NCI-H1092 treated with DMSO at 0.1 percent for 48 hours (cell line): ENCODE measurements around the gene IQSEC1.

ENCODE experiments used
- DNase-seq: peaks from one replicate; lab custom pipeline; 2025; lab: John Stamatoyannopoulos, UW

The IQSEC1 gene

DNA sequence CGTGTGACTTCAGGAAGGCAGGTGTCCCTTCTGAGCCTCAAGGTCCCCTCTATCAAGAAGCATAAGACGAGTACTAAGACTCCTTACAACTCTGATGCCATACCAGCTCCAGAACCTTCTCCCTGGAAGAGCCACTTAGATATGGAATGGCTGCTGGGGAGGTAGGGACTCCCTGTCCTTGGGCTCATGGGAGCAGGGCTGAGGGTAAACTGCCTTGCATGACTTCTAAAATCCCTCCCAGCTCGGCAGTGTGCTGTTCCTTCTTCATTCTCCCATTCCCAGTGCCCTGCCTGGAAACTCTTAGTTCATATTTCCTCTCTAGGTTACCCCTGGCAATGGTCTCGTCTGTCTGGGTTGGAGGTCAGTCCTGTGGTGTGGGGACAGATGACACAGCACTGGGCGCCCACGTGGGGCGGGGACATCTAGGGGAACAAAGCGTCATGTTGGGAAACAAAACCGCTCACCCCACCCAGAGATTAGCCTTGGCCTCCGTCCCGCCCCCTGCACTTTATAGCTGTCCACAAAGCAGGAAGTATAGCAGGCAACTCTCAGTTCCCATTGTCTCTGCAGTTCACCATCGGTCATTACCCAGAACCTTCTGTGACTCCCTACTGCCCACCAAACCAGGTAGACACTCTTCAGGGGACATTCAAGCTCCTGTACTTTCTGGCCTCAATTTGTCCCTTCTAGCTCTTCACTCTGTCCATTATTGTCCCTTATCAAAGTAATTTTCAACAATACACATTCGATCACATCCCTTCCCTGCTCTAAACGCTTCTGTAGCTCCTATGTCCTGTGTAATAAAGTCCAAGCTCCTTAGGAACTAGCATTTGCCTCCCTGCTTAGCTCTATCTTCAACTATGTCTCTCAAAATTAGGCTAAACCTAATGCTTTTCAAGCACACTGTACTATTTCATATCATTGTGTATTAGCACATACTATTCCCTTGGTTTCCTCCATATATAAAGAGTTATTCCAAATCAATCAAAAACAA lies 73.8 kb downstream of the IQSEC1 start:
- no peak for DNase-seq

DNA sequence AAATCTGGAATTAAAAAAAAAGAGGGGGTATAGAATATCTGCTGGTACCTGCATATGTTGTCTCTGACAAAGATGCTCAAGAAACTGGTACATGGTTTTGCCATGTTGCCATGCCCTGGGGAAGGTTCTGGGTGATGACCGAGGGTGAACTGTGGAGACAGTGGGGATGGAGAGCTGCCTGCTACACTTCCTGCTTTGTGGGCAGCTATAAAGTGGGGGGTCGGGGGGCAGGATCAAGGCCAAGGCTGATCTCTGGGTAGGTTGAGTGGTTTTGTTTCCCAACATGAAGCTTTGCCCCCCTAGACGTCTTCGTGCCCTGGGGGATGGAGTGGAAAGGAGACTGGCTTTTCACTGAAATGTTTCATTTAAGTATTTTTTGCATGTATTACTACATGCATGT lies 74.6 kb downstream of the IQSEC1 start:
- DNase-seq: no peak

DNA sequence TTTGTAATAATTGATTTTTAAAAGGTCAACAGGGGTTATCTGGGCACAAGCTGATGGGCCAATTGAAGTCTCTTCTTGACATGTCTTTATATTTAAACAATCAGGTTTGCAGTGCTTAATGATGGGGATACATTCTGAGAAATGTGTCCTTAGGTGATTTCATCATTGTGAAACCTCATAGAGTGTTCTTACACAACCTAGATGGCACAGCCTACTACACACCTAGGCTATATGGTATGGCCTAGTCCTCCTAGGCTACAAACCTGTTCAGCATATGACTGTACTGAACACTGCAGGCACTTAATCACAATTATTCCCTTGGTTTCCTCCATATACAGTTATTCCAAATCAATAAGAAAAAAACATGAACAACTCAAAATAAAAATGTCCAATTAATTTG lies 75.8 kb downstream of the IQSEC1 start:
- no peak for DNase-seq

DNA sequence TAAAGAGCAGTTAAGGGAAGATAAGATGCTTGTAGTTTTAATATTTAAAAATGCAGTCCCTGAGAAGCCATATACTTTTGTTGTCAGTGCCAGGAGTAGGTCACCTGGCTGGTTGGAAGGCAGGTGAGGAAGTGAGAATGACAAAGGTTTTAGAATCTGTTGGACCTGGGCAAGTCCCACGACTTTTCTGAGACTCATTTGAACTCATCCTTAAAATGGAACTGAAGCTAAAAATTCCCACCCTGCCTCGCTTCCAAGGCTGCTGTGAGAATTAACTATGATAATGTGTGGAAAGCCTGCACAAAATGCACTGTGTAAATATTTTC lies 77.1 kb downstream of the IQSEC1 start:
- DNase-seq: no peak

DNA sequence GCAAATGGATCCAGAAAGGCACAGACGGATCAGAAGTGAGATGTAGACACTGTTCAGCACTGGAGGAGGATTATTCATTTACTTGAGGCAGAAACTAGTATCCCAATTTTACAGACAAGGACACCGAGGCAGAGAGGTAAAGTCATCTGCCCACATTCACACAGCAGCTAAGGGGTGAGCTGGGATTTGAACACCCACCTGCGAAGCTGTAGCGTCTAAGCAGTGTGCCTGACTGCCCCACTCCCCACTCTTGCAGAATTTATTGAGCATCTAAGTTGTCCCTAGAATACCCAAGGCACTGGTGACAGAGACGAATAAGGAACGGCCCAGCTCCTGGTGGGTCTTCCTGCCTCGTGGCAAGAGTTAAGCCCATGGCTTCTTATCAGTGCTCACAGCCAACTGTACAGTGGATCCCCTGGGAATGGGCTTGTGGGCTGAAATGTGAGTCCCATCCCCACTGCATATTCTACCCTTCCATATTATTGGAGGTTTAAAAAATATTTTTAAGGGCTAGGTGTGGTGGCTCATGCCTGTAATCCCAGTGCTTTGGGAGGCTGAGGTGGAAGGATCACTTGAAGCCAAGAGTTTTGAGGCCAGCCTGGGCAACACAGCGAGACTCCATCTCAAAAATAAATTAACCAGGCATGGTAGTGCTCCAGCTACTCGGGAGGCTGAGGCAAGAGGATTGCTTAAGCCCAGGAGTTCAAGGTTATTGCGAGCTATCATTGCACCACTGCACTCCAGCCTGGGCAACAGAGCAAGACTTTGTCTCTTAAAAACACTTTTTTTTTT lies 77.6 kb downstream of the IQSEC1 start:
- DNase-seq: no peak

DNA sequence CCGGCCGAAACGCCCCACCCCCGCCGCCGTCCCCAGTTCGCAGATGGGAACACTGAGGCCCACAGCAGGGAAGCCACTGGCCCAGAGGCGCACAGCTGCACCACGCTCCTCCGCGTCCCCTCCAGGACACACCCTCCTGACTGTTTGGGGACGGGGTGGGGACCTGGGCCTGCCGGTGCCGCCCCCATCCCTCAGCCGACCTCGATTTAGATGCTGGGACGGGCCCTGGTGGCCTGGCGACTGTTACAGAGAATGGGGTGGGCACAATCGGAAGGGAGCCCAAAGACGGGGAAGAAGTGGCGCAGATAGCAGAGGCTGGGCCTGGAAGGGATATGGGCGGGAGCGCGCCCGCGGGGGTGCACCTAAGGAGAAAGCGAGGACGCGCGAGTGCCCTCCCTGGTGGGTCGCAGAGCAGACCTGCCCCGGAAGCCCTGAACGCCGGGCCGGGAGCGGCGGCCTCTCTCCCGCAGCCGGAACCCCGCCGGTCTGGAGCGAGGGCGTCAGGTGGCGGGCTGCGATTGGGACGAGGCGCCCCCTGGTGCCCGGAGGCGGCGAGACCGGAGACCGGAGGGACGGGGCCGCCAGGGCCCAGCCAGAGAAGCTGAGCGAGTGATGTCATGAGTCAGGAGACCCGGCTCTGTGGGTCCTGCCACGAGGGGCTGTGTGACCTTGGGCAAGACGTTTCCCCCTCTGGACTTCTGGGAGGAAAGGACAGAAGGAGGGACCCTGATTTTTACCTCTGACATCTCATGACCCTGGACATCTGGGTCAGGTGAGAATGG lies 78.4 kb downstream of the IQSEC1 start:
- DNase-seq: peak; percentile 71

DNA sequence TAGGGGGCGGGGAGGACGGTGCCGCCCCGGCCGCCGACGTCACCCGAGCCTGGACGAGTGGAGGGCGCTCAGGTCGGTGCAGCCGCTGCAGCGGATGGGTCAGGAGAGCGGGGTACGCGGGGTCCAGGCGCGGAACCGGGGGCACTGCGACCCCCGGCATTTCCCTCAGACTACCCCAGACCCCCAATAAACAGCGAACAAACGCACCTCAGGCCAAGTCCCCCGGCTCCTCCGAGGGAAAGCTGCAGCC lies 78.9 kb downstream of the IQSEC1 start:
- no peak for DNase-seq

DNA sequence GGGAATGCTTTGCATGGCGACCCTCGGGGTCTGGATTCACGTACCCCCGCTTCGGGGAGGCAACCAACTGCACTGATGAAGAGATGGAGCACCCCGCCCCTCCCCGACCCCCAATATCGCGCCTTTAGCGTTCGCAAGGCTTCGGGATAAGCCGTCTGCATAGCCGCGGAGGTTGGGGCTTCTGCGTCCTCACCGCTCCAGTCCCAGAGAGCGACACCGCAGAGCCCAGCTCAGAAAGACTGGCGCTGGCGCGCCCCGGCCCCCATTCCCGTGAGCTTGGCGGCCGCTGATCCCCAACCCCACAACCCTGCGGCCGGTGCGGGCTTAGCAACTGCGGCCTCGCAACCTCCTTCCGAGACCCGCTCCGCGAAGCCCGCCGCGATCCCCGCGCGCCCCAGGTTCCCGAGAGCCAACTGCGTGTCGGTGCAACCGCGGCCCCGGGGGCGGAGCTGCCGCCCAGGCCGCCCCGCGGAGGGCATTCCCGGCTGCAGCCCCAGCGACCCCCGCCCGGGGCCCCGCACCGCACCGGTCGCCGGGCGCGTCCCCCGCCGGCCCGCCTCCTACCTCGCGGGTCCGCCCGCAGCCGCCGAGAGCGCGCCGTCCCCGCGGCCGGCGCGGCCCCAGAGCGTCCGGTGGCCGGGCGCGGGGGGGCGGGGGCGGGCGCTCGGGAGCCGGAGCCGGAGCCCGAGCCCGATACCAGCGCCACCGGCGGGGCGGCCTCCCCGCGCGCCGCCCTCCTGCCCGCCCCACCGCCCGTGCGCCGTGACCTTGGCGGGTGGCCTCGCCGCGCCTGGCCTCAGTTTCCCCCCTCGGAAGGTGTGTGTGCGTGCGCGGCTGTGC lies 79.5 kb downstream of the IQSEC1 start:
- no peak for DNase-seq

DNA sequence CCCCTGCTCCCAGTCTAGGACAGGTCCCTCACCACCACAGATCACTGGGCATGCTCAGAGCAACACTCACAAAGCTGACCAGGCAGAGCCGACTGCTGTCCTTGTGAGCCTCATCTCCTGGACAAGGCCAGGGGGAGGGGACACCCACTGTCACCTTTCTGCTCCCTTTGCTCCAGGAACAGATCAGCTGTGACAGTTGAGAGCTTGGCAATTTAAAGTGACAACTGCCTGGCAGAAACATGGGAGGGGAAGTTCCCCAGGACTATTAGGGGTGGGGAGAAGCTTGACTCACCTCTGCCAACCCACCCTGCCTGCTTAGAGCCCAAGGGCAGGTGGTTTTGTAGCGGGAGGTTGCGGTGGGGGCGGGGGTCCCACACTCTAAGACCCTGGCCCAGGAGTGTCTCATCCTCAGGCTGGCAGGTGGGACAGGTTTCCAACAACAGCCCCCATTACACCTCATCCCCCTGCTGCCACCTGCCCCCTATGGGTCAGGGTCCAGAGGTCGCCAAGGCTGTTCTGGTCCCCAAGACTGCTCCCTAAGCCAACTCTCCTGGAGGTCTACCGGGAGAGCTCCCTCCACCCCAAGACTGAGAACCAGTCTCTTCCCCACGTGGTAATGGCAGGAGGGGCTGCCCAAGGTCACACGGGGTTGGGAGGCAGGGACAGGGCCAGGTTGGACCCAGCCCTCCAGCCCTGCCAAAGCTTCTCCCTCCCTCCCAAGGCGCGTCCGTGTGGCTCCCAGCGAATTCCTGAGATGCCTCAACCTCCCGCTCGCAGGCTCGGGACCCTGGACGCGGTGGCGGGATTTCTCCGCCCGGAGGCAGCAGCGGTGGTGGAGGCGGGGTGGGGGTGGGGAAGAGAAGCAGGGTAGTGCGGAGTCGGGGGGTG lies 80.4 kb downstream of the IQSEC1 start:
- no peak for DNase-seq

DNA sequence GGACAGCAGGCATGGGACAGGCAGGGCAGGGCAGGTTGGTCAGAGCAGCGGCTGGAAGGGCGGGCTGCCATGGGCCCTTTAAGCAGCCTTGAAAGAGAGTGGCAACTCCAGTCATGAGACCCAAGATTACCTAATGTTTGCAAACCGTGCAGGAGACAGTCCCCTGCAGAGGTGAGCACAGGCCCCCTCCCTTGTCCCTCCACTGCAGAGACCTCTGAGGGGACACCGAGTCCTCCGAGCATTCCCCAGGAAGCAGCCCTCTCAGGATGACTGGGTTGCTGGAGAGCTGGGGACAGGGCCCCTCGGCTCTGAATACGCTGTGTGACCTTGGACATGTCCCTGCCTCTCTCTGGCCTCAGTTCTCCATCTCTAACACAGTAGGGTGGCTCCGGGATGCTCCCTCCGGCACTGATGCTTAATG lies 81.4 kb downstream of the IQSEC1 start:
- no peak for DNase-seq

DNA sequence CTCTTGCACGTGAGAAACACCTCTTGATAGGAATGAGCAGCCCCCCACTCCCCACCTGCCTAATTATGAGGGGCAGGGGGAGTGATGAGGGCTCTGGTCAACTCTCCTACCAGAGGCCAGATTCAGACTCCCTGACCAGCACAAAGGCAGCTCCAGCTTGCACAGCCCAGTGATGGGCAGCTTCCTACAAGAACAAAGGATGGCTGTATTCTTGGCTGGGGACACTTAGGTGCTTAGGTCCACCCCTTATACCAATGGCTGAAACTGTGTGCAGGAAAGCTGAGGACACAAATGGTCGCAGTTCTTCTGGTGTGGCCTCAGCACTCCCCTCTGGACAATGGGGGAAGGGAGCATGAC lies 81.8 kb downstream of the IQSEC1 start:
- DNase-seq: no peak

DNA sequence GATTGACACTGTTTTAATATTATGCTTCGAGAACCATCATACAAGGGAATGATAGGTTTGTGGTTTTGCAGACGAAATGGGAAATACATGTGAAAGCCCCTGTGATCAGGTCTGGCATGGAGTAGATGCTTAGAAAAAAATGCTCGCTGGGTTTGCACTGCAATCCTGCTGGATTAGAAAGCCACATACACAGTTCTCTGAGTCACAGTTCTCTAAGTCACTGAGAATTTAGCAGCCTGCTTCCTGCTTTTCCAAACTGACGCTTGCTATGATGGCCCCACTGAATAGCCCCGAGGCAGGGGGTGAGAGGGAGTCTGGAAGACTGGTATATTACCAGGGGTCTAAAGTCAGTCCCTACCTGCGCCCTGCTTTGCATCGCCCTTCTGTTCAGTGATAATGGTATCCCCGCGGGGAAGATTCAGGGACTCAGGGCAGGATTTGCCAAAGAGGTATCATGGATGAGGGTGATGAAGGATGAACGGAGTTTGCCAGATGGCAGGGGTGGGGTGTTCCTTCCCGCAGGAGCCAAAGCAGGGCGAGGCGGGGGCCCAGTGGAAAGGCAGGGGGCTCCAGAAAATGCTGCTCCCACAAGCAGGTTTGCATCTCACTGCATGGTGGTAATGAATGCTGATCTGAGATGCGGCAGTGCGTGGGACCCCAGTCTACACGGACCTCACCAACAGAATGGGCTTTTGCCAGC lies 82.3 kb downstream of the IQSEC1 start:
- no peak for DNase-seq

DNA sequence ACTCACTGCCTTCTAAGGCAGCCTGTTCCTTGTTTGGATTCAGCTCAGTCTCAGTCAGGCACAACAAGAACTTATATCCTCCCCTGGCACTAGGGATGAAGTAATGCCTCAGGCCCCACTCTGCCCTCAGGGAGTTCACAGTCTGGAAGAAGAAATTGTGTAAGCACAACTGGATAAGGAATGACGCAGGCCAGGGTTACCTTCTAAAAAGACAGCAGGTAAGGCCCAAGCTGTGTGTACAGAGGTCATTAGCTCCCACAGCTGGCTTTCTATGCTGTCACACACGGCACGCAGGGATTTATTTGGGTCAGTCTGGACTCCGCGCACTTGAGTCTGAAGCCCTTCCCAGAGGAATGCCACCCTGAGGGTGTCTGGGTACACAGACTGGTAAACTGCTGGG lies 82.9 kb downstream of the IQSEC1 start:
- DNase-seq: no peak

DNA sequence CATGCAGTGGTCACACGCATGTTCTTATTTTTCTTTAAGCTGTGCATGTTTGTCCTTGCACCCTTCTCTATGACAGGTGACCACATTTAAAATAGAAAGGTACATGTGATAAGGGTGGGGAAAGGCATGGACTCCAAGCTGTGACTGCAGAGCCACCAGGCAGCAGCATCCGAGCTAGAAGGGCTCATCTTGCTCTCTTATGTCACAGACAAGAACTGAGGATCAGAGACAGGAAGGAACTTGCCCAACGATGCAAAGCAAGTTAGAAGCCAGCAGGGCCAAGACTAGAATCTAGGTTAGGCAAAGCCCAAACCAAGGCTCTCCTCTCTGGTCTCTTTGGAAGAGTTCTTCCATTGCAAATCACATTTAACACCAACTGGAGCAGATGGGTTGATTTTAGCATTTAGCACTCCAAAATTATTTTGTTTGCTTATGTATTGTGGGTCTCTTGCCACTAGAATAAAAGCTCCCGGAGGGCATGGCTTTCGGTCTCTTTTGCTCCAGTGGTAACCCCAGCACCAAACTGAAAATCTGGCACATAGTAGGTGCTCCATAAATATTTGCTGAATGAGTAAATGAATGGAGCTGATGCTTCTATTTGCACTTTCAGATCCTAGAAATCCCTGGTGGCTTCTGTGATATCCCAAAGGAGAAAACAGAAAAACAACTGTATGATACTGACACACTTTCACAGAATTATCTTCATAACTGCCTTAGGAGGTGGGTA lies 84.3 kb downstream of the IQSEC1 start:
- DNase-seq: no peak

DNA sequence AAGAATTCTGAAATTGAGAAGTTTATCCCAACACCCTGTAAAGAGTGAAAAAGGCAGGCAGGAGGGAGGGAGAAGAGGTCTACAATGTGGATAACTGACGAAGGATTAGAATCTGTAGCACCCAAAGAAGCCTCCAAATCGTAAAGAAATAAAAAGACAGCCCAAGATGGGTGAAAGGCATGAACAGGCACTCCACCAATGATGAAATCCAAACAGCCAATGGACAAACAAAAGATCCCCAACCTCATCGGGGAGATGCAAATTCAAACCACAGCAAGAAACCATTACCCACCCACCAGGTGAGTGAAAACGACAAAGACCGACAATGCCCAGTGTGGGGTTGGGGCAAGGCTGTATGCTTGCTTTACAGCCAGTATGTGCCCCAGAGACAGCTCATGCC lies 85.6 kb downstream of the IQSEC1 start:
- DNase-seq: no peak

DNA sequence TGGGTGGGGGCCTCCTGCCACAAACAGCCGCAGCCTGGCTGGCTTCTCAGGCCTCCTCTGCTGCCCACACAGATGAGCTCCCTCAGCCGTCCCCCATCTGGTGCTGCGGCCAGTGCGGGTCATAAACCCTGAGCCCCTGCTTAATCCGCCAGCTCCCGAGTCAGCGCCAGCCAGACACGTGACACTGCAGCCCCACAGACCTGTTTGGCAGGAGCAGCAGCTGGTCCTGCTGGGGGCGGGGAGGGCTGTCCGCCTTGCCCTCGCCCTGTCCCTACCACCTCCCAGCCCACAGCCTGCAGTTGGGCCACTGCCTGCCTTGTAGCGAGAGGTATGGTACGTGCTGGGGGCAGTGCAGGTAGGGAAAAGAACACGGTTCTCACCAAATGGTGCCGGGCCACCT lies 86.2 kb downstream of the IQSEC1 start:
- no peak for DNase-seq

DNA sequence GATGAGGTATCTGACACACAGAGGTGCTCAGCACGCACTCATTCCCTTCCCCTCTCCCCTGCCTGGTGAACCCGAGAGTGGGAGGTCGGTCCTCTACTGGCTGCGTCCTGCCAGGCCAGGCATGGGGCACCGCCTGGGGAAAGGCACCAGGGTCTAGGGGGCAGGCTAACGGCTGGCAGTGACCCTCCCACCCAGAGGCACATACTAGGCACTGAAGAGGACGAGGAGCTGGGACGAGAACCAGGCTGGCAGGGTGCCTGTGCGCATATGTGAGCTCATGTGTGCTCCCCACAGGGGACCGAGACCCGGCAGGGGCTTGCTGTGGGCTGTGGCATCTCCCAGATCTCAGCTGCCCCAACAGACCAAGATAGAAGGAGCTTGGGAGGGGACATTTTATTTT lies 86.7 kb downstream of the IQSEC1 start:
- DNase-seq: no peak

DNA sequence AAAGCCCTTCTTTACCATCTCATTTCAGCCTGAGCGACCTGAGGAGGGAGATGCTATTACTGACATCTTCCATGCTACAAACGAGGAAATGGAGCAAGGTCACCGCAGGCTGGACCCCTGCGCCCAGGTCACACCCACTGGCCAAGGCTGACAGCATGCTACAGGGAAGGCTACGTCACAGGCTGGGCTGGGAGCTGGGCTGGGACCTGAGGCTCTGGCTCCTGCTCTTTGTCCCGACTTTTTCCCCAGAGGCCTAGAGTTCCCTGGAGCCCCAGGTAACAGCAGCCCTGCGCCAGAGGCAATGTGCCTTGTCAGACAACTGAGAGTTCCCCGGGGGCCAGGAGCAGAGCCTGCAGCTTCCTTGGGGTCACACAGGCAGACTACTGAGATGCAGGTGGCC lies 87.2 kb downstream of the IQSEC1 start:
- no peak for DNase-seq

DNA sequence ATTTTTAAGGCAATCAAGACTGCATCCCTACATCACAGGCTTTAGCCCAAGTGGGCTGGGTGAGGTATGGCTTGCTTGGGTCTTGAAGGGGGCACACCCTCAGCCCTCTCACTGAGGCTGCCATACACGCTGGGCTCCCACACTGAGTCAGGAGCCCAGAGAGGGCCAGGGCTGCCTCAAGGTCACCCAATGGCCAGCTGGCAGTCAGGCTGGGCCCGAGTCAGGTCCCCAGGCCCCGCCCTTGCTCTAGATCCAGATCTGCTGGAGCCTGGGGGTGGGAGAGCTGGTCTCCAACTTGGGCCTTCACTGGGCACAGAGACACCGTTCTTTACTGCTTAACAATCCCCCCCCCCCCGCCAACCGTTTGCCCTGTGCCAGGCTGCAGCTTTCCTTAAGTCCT lies 88.1 kb downstream of the IQSEC1 start:
- DNase-seq: no peak
